GM19238 (cell line): Measurements from ENCODE around the gene TMEM270.
"Not testable (repeated sequence)": the region's sequence is repeated elsewhere in the genome, so short reads cannot be mapped to it uniquely, and the experiment has no call there.

Source experiments
- DNase-seq: peaks from one replicate; pipeline ENCODE4 v3.0.0; 2011; ENCODE audit warnings: low spot score; ENCODE audit not compliant: insufficient read length

Gene TMEM270

DNA sequence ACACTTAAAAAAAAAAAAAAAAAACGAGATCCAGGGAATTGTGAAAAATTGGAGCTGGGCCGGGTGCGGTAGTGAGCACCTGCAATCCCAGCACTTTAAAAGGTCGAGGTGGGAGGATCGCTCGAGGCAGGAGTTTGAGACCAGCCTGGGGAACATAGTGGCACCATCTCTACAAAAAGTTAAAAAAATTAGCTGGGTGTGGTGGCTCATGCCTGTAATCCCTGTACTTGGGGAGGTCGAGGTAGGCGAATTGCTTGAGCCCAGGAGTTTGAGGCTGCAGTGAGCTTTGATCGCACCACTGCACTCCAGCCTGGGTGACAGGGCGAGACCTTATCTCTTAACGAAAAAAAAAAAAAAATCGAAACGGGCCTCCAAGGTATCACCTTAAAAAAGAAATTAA lies 28.2 kb upstream of the TMEM270 start:
- DNase-seq = no peak

- no peak for DNase-seq
These were observed 27.6 kb upstream of the TMEM270 start for GRCh38 chr7:73833251-73833919.

GRCh38 chr7:73834626-73835191 lies 26.2 kb upstream of the TMEM270 start:
- DNase-seq = no peak

DNA sequence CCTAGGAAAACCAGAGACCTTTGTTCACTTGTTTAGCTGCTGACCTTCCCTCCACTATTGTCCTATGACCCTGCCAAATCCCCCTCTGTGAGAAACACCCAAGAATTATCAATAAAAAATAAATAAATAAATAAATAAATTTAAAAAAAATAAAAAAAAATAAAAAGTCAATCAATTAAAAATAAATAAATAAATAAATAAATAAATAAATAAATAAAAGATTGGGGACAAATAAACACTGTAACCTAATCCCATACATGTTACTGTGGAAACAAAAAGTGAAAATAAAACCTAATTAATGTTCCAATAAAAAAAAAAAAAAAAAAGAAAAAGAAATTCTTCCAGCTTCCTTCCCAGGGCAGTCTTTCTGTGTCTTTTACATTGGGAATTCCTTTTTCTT lies 23.8 kb upstream of the TMEM270 start:
- DNase-seq = not testable (repeated sequence)

DNA sequence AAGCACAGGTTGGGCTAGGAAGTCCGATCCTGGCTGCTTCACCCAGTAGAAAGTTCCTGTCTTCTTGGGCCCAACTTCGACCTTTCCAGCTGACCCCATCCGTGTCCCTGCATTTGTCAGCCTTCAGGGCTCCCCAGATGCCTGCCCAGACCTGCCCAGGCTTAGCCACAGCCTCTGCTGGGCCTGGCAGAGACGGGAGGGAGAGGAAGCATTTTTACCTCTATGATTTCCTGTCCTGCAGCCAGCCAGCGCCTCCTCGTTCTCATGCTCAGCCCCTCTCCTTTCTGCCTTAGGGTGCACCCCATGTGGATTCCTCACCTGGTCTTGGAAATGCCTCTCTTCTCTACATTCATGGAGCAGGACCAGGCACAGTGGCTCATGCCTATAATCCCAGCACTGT lies 22.3 kb upstream of the TMEM270 start:
- no peak for DNase-seq

DNA sequence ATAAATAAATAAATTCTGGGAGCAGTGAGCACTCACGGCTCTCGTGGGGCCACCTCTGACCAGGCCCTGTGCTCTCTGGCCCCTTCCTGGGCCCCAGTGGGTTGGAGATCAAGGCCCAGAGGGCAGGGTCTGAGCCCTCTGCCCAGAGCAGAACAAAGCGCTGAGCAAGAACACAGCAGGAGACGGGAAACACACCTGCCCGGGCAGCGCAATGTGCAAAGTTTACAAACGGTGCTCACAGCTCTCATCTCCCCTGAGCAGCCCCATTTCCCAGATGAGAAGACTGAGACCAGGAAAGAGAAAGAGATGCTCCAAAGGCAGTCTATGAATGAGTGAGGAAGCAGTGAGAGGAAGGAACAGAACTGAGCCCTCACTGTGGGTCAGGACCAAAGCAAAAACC lies 21.7 kb upstream of the TMEM270 start:
- no peak for DNase-seq

- no peak for DNase-seq
These were observed 20.9 kb upstream of the TMEM270 start for GRCh38 chr7:73839743-73840714.

- no peak for DNase-seq
These were observed 20.1 kb upstream of the TMEM270 start for GRCh38 chr7:73840715-73841379.

DNA sequence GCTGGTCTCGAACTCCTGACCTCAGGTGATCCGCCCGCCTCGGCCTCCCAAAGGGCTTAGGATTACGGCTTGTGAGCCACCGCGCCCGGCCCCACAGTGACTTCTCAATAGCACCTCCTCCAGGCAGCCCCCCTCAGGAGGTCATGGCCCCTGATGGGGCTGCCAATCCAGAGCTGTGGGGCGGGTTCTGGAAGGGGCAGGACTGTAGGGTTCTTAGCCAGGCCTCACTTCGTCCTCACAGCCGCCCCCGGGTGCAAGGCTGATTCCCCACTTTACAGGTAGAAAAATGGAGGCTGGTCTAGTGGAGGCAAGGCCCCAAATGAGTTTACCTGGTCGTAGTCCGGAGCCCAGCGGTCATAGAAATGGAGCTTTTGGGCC lies 19.3 kb upstream of the TMEM270 start:
- no peak for DNase-seq

DNA sequence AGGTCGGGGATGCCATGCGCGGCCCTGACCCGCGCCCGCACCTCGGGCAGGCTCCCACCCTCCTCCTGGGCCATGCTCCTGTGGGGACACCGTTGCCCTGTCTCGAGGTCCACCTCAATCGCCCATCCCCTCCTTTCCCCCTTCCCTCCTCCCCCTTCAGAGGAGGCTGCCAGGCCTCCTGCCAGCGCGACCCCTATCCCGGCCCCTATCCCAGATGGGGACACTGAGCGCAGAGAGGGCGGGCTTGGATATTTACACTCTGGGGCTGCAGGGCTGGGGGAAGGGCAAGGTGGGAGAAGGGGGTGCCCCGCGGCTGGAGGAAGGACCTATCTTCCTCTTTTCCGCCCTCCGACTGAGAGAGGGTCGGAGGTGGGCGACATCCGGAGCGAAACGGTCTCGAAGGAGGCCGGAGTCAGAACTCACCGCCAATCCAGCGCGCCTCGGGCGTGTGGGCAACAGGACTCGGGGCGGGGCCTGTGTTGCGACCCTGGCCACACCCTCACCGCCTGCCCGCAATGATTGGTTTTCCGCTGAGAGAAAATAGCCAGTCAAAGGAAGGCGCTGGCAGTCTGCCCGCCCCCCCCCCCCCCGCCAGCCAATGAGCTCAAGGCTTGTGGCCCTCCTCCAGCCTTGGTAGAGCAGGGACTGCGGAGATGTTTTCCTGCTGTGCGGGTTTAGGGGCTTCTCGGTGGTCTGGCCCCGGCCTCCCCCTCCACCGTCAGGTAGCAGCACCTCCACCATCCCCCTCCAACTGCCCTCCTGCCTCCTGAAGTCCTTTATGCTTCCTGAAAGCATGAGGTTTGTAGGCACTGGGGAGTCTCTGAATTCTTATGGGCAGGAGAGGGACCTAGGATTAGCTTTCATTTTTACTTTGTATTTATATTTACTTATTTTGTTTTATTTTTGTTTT lies 18.6 kb upstream of the TMEM270 start, which contains the start of gene METTL27:
Gene METTL27 (minus strand): TSS at position 450 of the 910 bp plus-strand sequence. CDS start 376 bp downstream, at position 74.
- peak; percentile 98 for DNase-seq

DNA sequence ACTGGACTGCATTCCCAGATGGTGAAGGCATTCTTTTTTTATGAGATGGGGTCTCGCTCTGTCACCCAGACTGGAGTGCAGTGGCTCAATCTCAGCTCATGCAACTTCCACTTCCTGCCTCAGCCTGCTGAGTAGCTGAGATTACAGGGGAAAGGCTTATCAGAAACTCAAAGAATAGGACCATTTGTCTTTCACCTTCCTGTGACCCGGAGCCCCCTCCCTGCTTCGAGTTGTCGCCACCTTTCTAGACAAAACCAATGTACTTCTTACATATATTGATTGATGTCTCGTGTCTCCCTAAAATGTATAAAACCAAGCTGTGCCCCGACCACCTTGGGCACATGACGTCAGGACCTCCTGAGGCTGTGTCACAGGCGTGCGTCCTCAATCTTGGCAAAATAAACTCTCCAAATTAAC lies 16.8 kb upstream of the TMEM270 start:
- no peak for DNase-seq

GRCh38 chr7:73844848-73845460 lies 16.0 kb upstream of the TMEM270 start:
- no peak for DNase-seq

DNA sequence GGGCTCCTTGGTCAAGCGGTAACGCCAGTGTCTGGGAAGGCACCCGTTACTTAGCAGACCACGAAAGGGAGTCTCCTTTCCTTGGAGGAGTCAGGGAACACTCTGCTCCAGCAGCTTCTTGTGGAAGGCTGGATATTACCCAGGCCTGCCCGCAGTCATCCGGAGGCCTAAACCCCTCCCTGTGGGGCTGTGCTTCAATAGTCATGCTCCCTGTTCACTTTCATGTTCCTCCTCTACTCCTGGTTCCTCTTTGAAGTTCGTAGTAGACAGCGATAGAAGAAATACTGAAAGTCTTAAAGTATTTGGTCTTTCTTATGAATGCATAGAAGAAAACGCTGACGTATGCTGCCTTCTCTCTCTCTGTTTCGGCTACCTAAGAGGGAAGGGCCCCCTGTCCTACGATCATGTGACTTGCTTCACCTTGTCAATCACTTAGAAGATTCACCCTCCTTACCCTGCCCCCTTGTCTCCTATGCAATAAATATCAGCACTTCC lies 15.2 kb upstream of the TMEM270 start:
- DNase-seq = not testable (repeated sequence)

DNA sequence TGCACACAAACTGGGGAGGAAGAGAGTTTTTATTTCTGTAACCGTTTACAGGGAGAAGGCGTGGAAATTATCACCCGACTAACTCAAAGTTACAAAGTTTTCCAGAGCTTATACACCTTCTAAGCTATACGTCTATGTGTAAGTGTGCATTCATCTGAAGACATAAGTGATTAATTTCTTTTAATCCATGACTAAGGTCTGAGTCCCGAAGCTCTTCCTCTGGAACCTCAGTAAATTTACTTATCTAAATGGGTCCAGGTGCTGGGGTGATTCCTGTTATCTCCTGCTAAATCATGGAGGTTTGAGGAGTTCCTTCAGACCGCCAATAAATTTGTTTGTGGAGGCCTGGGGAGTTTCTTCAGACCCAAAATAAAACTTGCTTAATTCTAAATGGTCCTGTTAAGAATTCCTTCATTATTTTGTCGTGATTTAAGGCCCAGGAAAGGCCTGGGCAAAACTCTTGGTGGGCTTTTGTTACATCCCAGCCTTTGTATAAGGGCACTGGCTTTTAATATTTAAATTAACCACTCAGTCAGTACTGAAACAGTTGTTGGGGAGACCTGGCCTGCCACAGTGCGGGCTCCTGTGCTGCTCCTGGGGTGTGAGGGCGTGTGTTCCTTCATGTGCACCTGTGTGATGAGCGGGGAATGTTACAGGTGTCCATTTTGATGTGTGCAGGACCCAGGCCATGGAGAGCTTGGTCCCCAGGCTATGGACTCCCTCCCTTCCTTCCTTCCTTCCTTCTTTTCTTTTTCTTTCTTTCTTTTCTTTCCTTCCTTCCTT lies 12.8 kb upstream of the TMEM270 start:
- DNase-seq = no peak

GRCh38 chr7:73850781-73851207 lies 10.2 kb upstream of the TMEM270 start:
- DNase-seq = no peak

DNA sequence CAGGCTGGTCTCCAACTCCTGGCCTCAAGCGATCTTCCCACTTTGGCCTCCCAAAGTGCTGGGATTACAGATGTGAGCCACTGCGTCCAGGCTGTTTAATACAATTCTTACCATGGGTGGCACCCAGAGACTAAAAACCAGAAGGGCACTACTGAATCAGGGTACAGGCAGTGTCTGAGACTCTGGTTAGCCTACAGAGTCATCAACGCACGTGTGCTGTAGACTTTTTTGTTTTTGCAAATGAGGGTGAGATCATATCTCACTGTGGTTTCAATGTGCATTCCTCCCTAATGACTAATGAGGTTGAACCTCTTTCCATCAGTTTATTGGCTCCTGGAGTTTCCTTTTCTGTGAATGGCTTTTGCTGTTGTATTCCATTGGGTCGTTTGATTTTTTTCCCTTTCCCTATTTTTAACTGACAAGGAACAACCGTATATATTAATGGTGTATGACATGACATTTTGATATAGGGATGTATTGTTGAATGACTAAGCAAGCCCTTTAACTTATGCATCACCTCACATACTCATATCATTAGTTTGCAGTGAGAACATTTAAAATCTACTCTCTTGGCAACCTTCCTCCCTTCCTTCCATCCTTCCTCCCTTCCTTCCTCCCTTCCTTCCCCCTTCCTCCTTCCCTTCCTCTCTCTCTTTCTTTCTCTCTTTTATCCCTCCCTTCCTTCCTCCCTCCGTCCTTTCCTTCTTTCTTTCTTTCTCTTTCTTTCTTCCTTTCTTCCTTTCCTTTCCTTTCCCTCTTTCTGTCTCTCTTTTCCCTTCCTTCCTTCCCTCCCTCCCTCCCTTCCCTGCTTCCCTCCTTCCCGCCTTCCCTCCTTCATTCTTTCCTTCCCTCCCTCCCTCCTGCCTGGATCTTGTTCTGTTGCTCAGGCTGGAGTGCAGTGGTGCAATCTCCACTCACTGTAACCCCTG lies 9.3 kb upstream of the TMEM270 start:
- DNase-seq = no peak

DNA sequence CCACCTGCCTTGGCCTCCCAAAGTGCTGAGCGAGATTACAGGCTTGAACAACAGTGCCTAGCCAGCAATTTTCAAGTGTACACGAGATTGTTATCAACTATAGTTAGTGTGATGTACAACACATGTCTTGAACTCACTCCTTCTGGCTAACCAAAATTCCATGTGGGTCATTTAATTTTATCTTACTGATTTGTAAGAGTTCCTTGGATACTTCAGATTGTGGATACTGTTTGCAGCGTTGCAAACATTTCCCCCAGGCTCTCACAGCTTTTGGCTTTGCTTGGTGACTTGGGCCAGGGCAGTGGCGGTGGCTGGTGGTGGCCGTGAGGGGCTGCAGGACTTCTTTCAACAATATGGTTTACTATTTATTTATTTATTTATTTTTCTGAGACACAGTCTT lies 8.5 kb upstream of the TMEM270 start:
- no peak for DNase-seq

- DNase-seq = no peak
These were observed 4.0 kb upstream of the TMEM270 start for GRCh38 chr7:73856941-73857340.
